ENCODE data around the gene KIF13A. TPM values are rescaled to one million over a fixed set of nuclear protein-coding genes. Genes with fewer than 3 reads are reported as not detected.

The KIF13A gene
- total RNA-seq, 4 donors from 2014 or later: 32.1 to 58.2 (median 56.5) TPM

DNA sequence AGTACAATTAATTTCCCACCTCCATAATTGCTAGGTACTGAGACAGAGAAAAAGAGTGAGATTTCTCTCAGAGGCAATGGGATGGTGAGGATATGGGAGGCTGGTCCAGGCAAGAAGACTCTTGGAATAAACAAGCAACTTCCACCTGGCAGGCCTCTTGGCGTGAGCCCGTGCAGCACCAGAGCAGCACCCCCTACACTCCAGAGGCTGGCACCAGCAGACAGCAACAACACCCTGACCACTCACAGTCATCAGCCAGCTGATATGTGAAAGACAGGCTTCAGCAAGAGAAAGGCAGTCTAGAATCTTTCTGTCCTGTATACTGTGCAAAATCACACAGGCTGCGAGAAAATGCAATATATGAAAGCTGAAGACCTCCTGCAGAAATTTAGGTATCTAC, 59.7 kb downstream of the KIF13A start:
- TF ChIP-seq CTCF (IDR thresholded peaks at IDR 0.05; ENCODE audit: low read depth): no peak

- no peak for TF ChIP-seq CTCF (IDR thresholded peaks at IDR 0.05; ENCODE audit: low read depth)
Measured at GRCh38 chr6:17923401-17923863, 64.0 kb downstream of the KIF13A start.

- no peak for TF ChIP-seq CTCF (IDR thresholded peaks at IDR 0.05; ENCODE audit: low read depth)
Measured at GRCh38 chr6:17921454-17921853, 66.0 kb downstream of the KIF13A start.

- no peak for TF ChIP-seq CTCF (IDR thresholded peaks at IDR 0.05; ENCODE audit: low read depth)
Measured at GRCh38 chr6:17919496-17919895, 67.9 kb downstream of the KIF13A start.

DNA sequence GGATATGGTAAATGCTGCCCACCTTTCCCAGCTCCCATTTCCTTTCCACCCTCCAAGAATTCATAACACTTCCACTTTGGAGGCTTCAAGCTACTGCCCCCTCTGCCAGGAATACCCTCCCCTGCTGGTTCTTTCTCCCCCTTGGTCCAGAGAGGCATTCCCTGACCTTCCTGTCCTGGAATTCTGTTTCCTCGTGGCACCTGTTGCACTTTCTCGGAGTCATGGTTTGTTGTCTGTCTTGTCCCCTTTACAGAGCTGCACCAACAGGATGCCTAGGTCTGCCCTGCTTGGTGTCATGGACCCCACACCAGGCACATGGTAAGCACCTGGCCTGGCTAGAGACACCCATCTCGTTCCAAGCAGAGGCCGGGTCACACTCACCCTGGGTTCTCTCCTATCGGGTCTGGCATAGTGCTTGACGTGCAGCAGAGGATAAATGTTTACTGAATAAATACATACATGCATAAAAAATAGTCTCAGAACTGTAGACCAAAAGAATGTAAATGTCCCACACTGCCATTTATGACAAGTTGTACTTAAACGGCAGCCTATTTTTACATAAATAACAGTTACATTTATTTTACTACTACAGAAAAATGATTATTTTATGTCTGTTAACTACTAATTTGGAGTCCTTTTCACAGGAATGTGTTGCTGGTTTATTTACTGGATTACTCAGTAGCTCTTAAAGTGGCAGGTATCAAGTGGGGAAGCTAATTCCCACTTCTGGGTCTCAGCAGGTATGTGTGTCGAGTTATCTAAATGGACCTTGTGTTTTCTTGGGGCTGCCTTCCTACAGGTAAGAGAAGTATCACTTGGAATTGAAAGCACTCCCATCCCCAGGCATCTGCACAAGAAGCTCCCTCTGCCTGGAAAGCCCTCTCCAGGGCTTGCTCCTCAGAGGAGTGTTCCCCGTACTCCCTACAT, 69.3 kb downstream of the KIF13A start:
- no peak for TF ChIP-seq CTCF (IDR thresholded peaks at IDR 0.05; ENCODE audit: low read depth)

GRCh38 chr6:17914651-17915050, 72.8 kb downstream of the KIF13A start:
- TF ChIP-seq CTCF (IDR thresholded peaks at IDR 0.05; ENCODE audit: low read depth): no peak

- no peak for TF ChIP-seq CTCF (IDR thresholded peaks at IDR 0.05; ENCODE audit: low read depth)
Measured at GRCh38 chr6:17912521-17912920, 74.9 kb downstream of the KIF13A start.

Measured in subcutaneous adipose tissue (tissue), 4 donors.